H1 (cell line): ENCODE results near the gene CPA1. TPM values are rescaled to one million over a fixed set of nuclear protein-coding genes. Genes with fewer than 3 reads are reported as not detected.

ENCODE experiments used
- ASH2L ChIP-seq: fragments of 200-600, 300-600 bp; sonication (generic); IDR thresholded peaks from one replicate; pipeline ENCODE4 v1.7.1; 2017; ENCODE audit warnings: low read length
- CHD1 ChIP-seq: IDR thresholded peaks from 2 replicates; pipeline ENCODE4 v1.6.1; 2012; ENCODE audit warnings: low read depth, low read length, improper control_type of control experiment
- CREB1 ChIP-seq: IDR thresholded peaks from 2 replicates; pipeline ENCODE4 v1.6.1; 2012; ENCODE audit warnings: inconsistent platforms
- EGR1 ChIP-seq: IDR thresholded peaks from 2 replicates; pipeline ENCODE4 v1.6.1; 2011; ENCODE audit warnings: low read depth, low read length, borderline replicate concordance
- FOSL1 ChIP-seq: IDR thresholded peaks from 2 replicates; pipeline ENCODE4 v1.6.1; 2011; ENCODE audit warnings: mild to moderate bottlenecking, low read depth, low read length, moderate library complexity; ENCODE audit not compliant: insufficient read depth
- HDAC2 ChIP-seq, 2 experiments: fragments of 300-600 bp in 1 of 2; sonication (generic) in 1 of 2; IDR thresholded peaks; 2 replicates each; pipeline ENCODE4 v1.6.1; 2011 to 2012; ENCODE audit warnings: low read depth in 2 of 2, low read length in 2 of 2, mild to moderate bottlenecking in 2 of 2, moderate library complexity in 2 of 2, borderline replicate concordance in 1 of 2, inconsistent platforms in 1 of 2
- KDM1A ChIP-seq: fragments of 200-600, 300-600 bp; sonication (generic); IDR thresholded peaks from 2 replicates; pipeline ENCODE4 v1.7.1; 2016; ENCODE audit warnings: mild to moderate bottlenecking, low read length, borderline replicate concordance
- SP2 ChIP-seq: IDR thresholded peaks from 2 replicates; pipeline ENCODE4 v1.6.1; 2012; ENCODE audit warnings: mild to moderate bottlenecking, low read length, inconsistent platforms
- TCF12 ChIP-seq: IDR thresholded peaks from 2 replicates; pipeline ENCODE4 v1.6.1; 2011; ENCODE audit warnings: low read depth, mild to moderate bottlenecking, low read length
- polyA plus RNA-seq, 7 experiments: library from polyadenylated mRNA; depleted of rRNA in 3 of 7; stranded (reverse) in 5 of 7; unstranded in 2 of 7; fragments of >200 nt in 5 of 7; fragments of 200-250 nt in 2 of 7; gene quantifications; 1 replicate in 5 of 7; 2 replicates in 1 of 7; 4 replicates in 1 of 7; pipeline versions ENCODE4 v1.2.1 to v1.2.3, GENCODE V29; 2011 to 2013; ENCODE audit warnings: missing spikeins in 2 of 7, mixed read lengths in 2 of 7
- total RNA-seq: library from RNA; stranded (reverse); fragmentation: NEBNext Ultra II Directional; extraction: Animal tissue kit (Norgen Biotek cat#: 25700); gene quantifications from 2 replicates; pipeline ENCODE4 v1.2.1, GENCODE V29; 2021
- TF ChIP-seq, protein P1 (sequence below): fragments of 300-600 bp; sonication (generic); IDR thresholded peaks from 2 replicates; pipeline ENCODE4 v1.7.1; 2012; ENCODE audit warnings: low read length, moderate library complexity, mild to moderate bottlenecking, inconsistent platforms; ENCODE audit not compliant: insufficient replicate concordance
- TF ChIP-seq, protein P2 (sequence below): IDR thresholded peaks from 2 replicates; pipeline ENCODE4 v1.6.1; 2012; ENCODE audit warnings: low read length, inconsistent platforms

The CPA1 gene
- total and polyA plus RNA-seq, 2 of the 8 experiments (the other 6 are each of a cell fraction or from before 2014, with no cell fraction given): not detected

DNA sequence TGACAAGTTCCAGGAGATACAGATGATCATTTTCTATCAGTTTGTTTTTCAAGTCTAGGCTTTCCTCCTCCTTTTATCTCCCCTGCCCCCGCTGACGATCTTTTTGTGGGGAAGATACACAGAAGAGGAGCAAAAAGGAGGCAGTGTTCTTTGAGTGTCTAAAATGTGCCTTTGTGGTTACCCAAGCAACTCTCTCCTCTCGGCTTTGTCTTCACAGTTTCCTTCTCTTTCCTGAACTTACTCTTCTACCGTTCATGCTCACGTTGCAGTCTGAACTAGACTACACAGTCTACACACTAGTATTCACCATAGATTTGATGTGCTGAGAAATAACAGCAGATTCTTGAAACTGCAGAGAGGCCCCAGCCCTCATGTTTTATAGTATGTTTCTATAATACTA lies 36.9 kb downstream of the CPA1 start (continued):
- TF ChIP-seq, protein P1, sequence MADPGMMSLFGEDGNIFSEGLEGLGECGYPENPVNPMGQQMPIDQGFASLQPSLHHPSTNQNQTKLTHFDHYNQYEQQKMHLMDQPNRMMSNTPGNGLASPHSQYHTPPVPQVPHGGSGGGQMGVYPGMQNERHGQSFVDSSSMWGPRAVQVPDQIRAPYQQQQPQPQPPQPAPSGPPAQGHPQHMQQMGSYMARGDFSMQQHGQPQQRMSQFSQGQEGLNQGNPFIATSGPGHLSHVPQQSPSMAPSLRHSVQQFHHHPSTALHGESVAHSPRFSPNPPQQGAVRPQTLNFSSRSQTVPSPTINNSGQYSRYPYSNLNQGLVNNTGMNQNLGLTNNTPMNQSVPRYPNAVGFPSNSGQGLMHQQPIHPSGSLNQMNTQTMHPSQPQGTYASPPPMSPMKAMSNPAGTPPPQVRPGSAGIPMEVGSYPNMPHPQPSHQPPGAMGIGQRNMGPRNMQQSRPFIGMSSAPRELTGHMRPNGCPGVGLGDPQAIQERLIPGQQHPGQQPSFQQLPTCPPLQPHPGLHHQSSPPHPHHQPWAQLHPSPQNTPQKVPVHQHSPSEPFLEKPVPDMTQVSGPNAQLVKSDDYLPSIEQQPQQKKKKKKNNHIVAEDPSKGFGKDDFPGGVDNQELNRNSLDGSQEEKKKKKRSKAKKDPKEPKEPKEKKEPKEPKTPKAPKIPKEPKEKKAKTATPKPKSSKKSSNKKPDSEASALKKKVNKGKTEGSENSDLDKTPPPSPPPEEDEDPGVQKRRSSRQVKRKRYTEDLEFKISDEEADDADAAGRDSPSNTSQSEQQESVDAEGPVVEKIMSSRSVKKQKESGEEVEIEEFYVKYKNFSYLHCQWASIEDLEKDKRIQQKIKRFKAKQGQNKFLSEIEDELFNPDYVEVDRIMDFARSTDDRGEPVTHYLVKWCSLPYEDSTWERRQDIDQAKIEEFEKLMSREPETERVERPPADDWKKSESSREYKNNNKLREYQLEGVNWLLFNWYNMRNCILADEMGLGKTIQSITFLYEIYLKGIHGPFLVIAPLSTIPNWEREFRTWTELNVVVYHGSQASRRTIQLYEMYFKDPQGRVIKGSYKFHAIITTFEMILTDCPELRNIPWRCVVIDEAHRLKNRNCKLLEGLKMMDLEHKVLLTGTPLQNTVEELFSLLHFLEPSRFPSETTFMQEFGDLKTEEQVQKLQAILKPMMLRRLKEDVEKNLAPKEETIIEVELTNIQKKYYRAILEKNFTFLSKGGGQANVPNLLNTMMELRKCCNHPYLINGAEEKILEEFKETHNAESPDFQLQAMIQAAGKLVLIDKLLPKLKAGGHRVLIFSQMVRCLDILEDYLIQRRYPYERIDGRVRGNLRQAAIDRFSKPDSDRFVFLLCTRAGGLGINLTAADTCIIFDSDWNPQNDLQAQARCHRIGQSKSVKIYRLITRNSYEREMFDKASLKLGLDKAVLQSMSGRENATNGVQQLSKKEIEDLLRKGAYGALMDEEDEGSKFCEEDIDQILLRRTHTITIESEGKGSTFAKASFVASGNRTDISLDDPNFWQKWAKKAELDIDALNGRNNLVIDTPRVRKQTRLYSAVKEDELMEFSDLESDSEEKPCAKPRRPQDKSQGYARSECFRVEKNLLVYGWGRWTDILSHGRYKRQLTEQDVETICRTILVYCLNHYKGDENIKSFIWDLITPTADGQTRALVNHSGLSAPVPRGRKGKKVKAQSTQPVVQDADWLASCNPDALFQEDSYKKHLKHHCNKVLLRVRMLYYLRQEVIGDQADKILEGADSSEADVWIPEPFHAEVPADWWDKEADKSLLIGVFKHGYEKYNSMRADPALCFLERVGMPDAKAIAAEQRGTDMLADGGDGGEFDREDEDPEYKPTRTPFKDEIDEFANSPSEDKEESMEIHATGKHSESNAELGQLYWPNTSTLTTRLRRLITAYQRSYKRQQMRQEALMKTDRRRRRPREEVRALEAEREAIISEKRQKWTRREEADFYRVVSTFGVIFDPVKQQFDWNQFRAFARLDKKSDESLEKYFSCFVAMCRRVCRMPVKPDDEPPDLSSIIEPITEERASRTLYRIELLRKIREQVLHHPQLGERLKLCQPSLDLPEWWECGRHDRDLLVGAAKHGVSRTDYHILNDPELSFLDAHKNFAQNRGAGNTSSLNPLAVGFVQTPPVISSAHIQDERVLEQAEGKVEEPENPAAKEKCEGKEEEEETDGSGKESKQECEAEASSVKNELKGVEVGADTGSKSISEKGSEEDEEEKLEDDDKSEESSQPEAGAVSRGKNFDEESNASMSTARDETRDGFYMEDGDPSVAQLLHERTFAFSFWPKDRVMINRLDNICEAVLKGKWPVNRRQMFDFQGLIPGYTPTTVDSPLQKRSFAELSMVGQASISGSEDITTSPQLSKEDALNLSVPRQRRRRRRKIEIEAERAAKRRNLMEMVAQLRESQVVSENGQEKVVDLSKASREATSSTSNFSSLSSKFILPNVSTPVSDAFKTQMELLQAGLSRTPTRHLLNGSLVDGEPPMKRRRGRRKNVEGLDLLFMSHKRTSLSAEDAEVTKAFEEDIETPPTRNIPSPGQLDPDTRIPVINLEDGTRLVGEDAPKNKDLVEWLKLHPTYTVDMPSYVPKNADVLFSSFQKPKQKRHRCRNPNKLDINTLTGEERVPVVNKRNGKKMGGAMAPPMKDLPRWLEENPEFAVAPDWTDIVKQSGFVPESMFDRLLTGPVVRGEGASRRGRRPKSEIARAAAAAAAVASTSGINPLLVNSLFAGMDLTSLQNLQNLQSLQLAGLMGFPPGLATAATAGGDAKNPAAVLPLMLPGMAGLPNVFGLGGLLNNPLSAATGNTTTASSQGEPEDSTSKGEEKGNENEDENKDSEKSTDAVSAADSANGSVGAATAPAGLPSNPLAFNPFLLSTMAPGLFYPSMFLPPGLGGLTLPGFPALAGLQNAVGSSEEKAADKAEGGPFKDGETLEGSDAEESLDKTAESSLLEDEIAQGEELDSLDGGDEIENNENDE: no peak
- TF ChIP-seq EGR1 (no peak), CHD1 (no peak), ASH2L (no peak), FOSL1 (no peak), SP2 (no peak), CREB1 (no peak), HDAC2 (IDR thresholded peaks at IDR 0.05; ENCODE audit: borderline replicate concordance in 1 of 2, low read depth in 2 of 2, low read length in 2 of 2) (no peak), KDM1A (no peak), TCF12 (no peak)
- TF ChIP-seq, protein P2, sequence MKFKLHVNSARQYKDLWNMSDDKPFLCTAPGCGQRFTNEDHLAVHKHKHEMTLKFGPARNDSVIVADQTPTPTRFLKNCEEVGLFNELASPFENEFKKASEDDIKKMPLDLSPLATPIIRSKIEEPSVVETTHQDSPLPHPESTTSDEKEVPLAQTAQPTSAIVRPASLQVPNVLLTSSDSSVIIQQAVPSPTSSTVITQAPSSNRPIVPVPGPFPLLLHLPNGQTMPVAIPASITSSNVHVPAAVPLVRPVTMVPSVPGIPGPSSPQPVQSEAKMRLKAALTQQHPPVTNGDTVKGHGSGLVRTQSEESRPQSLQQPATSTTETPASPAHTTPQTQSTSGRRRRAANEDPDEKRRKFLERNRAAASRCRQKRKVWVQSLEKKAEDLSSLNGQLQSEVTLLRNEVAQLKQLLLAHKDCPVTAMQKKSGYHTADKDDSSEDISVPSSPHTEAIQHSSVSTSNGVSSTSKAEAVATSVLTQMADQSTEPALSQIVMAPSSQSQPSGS: no peak
